ENCODE results near the gene HBS1L.

Gene HBS1L

DNA sequence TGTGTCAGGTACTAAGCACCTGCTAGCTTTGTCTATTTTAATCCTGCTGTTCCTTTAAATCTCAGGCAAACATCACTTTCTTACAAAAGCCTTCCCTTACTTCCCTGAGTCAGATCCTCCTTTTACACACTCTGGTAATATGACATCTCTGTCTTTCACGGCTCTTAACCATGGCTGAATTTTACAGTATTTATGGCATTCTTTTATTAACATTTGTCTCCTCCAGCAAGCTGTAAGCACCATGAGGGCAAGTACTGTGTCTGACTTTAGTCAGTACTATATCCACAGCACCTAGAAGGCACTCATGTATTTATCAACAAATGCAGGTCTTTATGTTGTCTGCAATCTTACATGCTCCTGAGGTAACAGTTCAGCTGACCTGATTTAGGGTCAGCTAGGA is 33.7 kb upstream of the HBS1L start:
- Histone ChIP-seq H4K91ac (ENCODE audit: low read depth, low read length, poor library complexity) (no peak overlapping the region), H3K4ac (ENCODE audit: low read length) (no peak overlapping the region), H2BK15ac (ENCODE audit: low read length) (no peak overlapping the region), H3K14ac (ENCODE audit: low read length) (no peak overlapping the region), H3K9me3 (replicated peaks in 1 of 2; ENCODE audit: control insufficient read depth in 2 of 2, insufficient read depth in 1 of 2, low read depth in 1 of 2, low read length in 2 of 2) (no peaks in the 10 kb centered on the region), H3K9ac (ENCODE audit: low read depth, low read length, poor library complexity) (no peak overlapping the region), H3K79me1 (ENCODE audit: low read depth, low read length) (no peaks in the 10 kb centered on the region), H3K27ac (replicated peaks; ENCODE audit: low read length) (no peak overlapping the region), H3K4me3 (ENCODE audit: low read length in 2 of 2) (no peak overlapping the region), H3K23ac (ENCODE audit: low read depth, low read length, poor library complexity) (no peak overlapping the region), H3K27me3 (ENCODE audit: control insufficient read depth in 3 of 3, insufficient read depth in 3 of 3, low read depth in 1 of 3, low read length in 3 of 3) (no peaks in the 10 kb centered on the region), H4K8ac (ENCODE audit: low read depth, low read length) (no peak overlapping the region), H2AFZ (ENCODE audit: low read length) (no peak overlapping the region), H3K4me1 (ENCODE audit: control insufficient read depth in 2 of 2, insufficient read depth in 1 of 2, low read depth in 1 of 2, low read length in 2 of 2) (peaks cover 0 to 2% of the 10 kb centered on the region in 2 donors), H3K36me3 (replicated peaks in 1 of 2; ENCODE audit: control insufficient read depth in 2 of 2, insufficient read depth in 2 of 2, low read length in 2 of 2) (no peaks in the 10 kb centered on the region), H3K18ac (ENCODE audit: low read length) (no peak overlapping the region), H2AK5ac (ENCODE audit: low read depth, low read length) (no peak overlapping the region), H2BK5ac (ENCODE audit: low read length) (no peak overlapping the region), H2BK120ac (ENCODE audit: low read depth, low read length) (no peak overlapping the region), H2BK12ac (ENCODE audit: low read length) (no peak overlapping the region), H3K4me2 (ENCODE audit: insufficient read depth, low read length, poor library complexity, severe bottlenecking) (no peak overlapping the region)
- no peak for DNase-seq (ENCODE audit: low spot score)
- no CpG with 5 or more reads among the region's 1 CpG for WGBS, 2 donors (ENCODE audit: extremely low coverage in 2 of 2, insufficient read length in 2 of 2, insufficient replicate concordance in 1 of 2)

DNA sequence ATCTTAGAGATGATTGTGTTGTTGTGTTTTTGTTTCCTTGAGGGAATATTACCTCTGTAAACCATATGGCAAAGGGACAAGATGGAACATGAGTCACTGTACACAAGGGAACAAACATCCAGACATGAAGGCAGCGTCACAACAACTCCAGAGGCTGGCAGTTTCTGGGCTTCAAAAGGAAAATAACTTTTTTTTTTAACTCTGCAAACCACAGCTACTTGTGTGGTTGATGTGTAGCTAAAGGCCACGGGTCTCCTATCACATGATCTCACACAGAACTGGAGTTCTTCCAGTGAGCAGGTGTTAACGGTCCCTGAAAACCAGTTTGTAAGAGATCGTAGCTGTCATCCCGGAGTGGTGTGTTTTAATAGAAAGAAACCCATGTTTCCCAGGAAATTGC is 33.2 kb upstream of the HBS1L start:
- no peak for DNase-seq (ENCODE audit: low spot score)
- Histone ChIP-seq H3K14ac (ENCODE audit: low read length) (no peak overlapping the region), H3K36me3 (replicated peaks in 1 of 2; ENCODE audit: control insufficient read depth in 2 of 2, insufficient read depth in 2 of 2, low read length in 2 of 2) (no peaks in the 10 kb centered on the region), H2AFZ (ENCODE audit: low read length) (no peak overlapping the region), H3K79me1 (ENCODE audit: low read depth, low read length) (no peaks in the 10 kb centered on the region), H2BK12ac (ENCODE audit: low read length) (no peak overlapping the region), H3K18ac (ENCODE audit: low read length) (no peak overlapping the region), H3K4me2 (ENCODE audit: insufficient read depth, low read length, poor library complexity, severe bottlenecking) (no peak overlapping the region), H2AK5ac (ENCODE audit: low read depth, low read length) (no peak overlapping the region), H3K4me3 (ENCODE audit: low read length in 2 of 2) (no peak overlapping the region), H3K27ac (replicated peaks; ENCODE audit: low read length) (no peak overlapping the region), H3K27me3 (ENCODE audit: control insufficient read depth in 3 of 3, insufficient read depth in 3 of 3, low read depth in 1 of 3, low read length in 3 of 3) (no peaks in the 10 kb centered on the region), H3K4ac (ENCODE audit: low read length) (no peak overlapping the region), H2BK5ac (ENCODE audit: low read length) (no peak overlapping the region), H2BK15ac (ENCODE audit: low read length) (no peak overlapping the region), H3K4me1 (ENCODE audit: control insufficient read depth in 2 of 2, insufficient read depth in 1 of 2, low read depth in 1 of 2, low read length in 2 of 2) (peaks cover 0 to 2% of the 10 kb centered on the region in 2 donors), H4K91ac (ENCODE audit: low read depth, low read length, poor library complexity) (no peak overlapping the region), H3K9ac (ENCODE audit: low read depth, low read length, poor library complexity) (no peak overlapping the region), H4K8ac (ENCODE audit: low read depth, low read length) (no peak overlapping the region), H3K23ac (ENCODE audit: low read depth, low read length, poor library complexity) (no peak overlapping the region), H3K9me3 (replicated peaks in 1 of 2; ENCODE audit: control insufficient read depth in 2 of 2, insufficient read depth in 1 of 2, low read depth in 1 of 2, low read length in 2 of 2) (no peaks in the 10 kb centered on the region), H2BK120ac (ENCODE audit: low read depth, low read length) (no peak overlapping the region)
- no CpG with 5 or more reads among the region's 5 CpGs for WGBS, 2 donors (ENCODE audit: extremely low coverage in 2 of 2, insufficient read length in 2 of 2, insufficient replicate concordance in 1 of 2)

DNA sequence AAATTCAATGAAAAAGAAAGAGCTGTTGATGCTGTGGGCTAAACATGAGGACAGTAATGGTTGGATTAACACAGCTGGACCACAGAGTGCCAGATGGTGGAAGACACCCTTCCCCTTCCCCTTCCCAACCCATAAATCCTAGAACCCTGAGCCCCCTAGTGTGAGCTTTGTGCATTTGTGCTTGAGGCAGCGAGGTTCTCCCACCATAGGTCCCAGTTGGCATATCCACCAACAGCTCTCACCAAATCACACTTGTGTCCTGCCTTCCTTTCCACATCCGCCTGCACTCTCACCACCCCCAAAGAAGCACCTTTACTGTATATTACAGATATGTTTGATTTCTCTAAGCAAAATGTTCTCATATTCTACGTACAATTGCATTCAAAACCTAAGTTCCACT is 32.8 kb upstream of the HBS1L start:
- no peak overlapping the region for H2BK15ac ChIP-seq (ENCODE audit: low read length)
- no peak overlapping the region for H2AK5ac ChIP-seq (ENCODE audit: low read depth, low read length)
- H3K18ac ChIP-seq (ENCODE audit: low read length): no peak overlapping the region
- no peaks in the 10 kb centered on the region for H3K36me3 ChIP-seq (replicated peaks in 1 of 2; ENCODE audit: control insufficient read depth in 2 of 2, insufficient read depth in 2 of 2, low read length in 2 of 2)
- no peak overlapping the region for H3K27ac ChIP-seq (replicated peaks; ENCODE audit: low read length)
- H3K14ac ChIP-seq (ENCODE audit: low read length): no peak overlapping the region
- WGBS, 2 donors (ENCODE audit: extremely low coverage in 2 of 2, insufficient read length in 2 of 2, insufficient replicate concordance in 1 of 2): no CpG with 5 or more reads among the region's 3 CpGs
- H3K9me3 ChIP-seq (replicated peaks in 1 of 2; ENCODE audit: control insufficient read depth in 2 of 2, insufficient read depth in 1 of 2, low read depth in 1 of 2, low read length in 2 of 2): no peaks in the 10 kb centered on the region
- H2BK120ac ChIP-seq (ENCODE audit: low read depth, low read length): no peak overlapping the region
- H3K4ac ChIP-seq (ENCODE audit: low read length): no peak overlapping the region
- no peak overlapping the region for H3K9ac ChIP-seq (ENCODE audit: low read depth, low read length, poor library complexity)
- no peak overlapping the region for H3K23ac ChIP-seq (ENCODE audit: low read depth, low read length, poor library complexity)
- H3K4me2 ChIP-seq (ENCODE audit: insufficient read depth, low read length, poor library complexity, severe bottlenecking): no peak overlapping the region
- H3K4me3 ChIP-seq (ENCODE audit: low read length in 2 of 2): no peak overlapping the region
- H2AFZ ChIP-seq (ENCODE audit: low read length): no peak overlapping the region
- no peak overlapping the region for H2BK12ac ChIP-seq (ENCODE audit: low read length)
- H3K27me3 ChIP-seq (ENCODE audit: control insufficient read depth in 3 of 3, insufficient read depth in 3 of 3, low read depth in 1 of 3, low read length in 3 of 3): no peaks in the 10 kb centered on the region
- H4K91ac ChIP-seq (ENCODE audit: low read depth, low read length, poor library complexity): no peak overlapping the region
- no peak for DNase-seq (ENCODE audit: low spot score)
- H3K4me1 ChIP-seq (ENCODE audit: control insufficient read depth in 2 of 2, insufficient read depth in 1 of 2, low read depth in 1 of 2, low read length in 2 of 2): peaks cover 0 to 2% of the 10 kb centered on the region in 2 donors
- no peaks in the 10 kb centered on the region for H3K79me1 ChIP-seq (ENCODE audit: low read depth, low read length)
- H2BK5ac ChIP-seq (ENCODE audit: low read length): no peak overlapping the region
- no peak overlapping the region for H4K8ac ChIP-seq (ENCODE audit: low read depth, low read length)

DNA sequence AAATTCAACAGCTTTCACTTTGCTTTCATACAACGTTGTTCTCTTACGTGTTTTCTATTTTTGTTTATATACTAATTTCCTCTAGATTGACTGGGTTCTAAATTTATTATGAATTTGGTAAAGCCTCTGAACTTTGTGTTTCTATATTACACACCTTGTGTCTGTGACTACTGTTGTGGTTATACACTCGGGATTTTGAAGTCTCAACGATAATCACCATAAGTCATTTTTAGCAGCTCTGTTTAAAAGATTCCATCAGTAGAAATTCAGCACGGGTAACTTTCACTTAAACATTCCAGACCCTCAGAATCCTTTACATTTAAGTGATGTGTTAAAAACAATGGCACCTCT is 31.8 kb upstream of the HBS1L start:
- Histone ChIP-seq H3K27me3 (ENCODE audit: control insufficient read depth in 3 of 3, insufficient read depth in 3 of 3, low read depth in 1 of 3, low read length in 3 of 3) (no peaks in the 10 kb centered on the region), H2AFZ (ENCODE audit: low read length) (no peak overlapping the region), H3K4me1 (ENCODE audit: control insufficient read depth in 2 of 2, insufficient read depth in 1 of 2, low read depth in 1 of 2, low read length in 2 of 2) (peaks cover 0 to 2% of the 10 kb centered on the region in 2 donors), H3K79me1 (ENCODE audit: low read depth, low read length) (no peaks in the 10 kb centered on the region), H3K23ac (ENCODE audit: low read depth, low read length, poor library complexity) (no peak overlapping the region), H2BK15ac (ENCODE audit: low read length) (no peak overlapping the region), H2BK120ac (ENCODE audit: low read depth, low read length) (no peak overlapping the region), H2BK5ac (ENCODE audit: low read length) (no peak overlapping the region), H2BK12ac (ENCODE audit: low read length) (no peak overlapping the region), H3K9me3 (replicated peaks in 1 of 2; ENCODE audit: control insufficient read depth in 2 of 2, insufficient read depth in 1 of 2, low read depth in 1 of 2, low read length in 2 of 2) (peaks cover 0 to 6% of the 10 kb centered on the region in 2 donors), H3K14ac (ENCODE audit: low read length) (no peak overlapping the region), H3K4me2 (ENCODE audit: insufficient read depth, low read length, poor library complexity, severe bottlenecking) (no peak overlapping the region), H3K4ac (ENCODE audit: low read length) (no peak overlapping the region), H3K18ac (ENCODE audit: low read length) (no peak overlapping the region), H3K9ac (ENCODE audit: low read depth, low read length, poor library complexity) (no peak overlapping the region), H3K27ac (replicated peaks; ENCODE audit: low read length) (no peak overlapping the region), H2AK5ac (ENCODE audit: low read depth, low read length) (no peak overlapping the region), H3K4me3 (ENCODE audit: low read length in 2 of 2) (no peak overlapping the region), H4K91ac (ENCODE audit: low read depth, low read length, poor library complexity) (no peak overlapping the region), H3K36me3 (replicated peaks in 1 of 2; ENCODE audit: control insufficient read depth in 2 of 2, insufficient read depth in 2 of 2, low read length in 2 of 2) (no peaks in the 10 kb centered on the region), H4K8ac (ENCODE audit: low read depth, low read length) (no peak overlapping the region)
- no CpG with 5 or more reads among the region's 5 CpGs for WGBS, 2 donors (ENCODE audit: extremely low coverage in 2 of 2, insufficient read length in 2 of 2, insufficient replicate concordance in 1 of 2)
- no peak for DNase-seq (ENCODE audit: low spot score)
